Epithelial cell of proximal tubule (primary cell): ENCODE results near the gene UQCRQ. TPM values are rescaled to one million over a fixed set of nuclear protein-coding genes. Genes with fewer than 3 reads are reported as not detected.

Source experiments
- DNase-seq: peaks from one replicate; pipeline ENCODE4 v3.0.0-alpha.2; 2011; ENCODE audit warnings: low read depth
- H3K4me3 ChIP-seq: 2 replicates; pipeline ENCODE4 v1.5.1; 2011; ENCODE audit warnings: low read depth, mild to moderate bottlenecking, low read length
- CTCF ChIP-seq: conservative IDR thresholded peaks from 2 replicates; pipeline ENCODE4 v1.5.1; 2012; ENCODE audit warnings: low read depth, mild to moderate bottlenecking, low read length
- total RNA-seq: library from RNA; depleted of rRNA; stranded (reverse); fragments of >200 nt; gene quantifications from 2 replicates; pipeline ENCODE4 v1.2.3, GENCODE V29; 2015

Gene UQCRQ
- total RNA-seq, 1 donor from 2014 or later = 304 TPM

GRCh38 chr5:132887283-132887682 is 20.8 kb downstream of the UQCRQ start:
- H3K4me3 ChIP-seq = no peak overlapping the region
- DNase-seq = no peak
- no peak for TF ChIP-seq CTCF

GRCh38 chr5:132889501-132889900 is 23.1 kb downstream of the UQCRQ start:
- TF ChIP-seq CTCF = no peak
- no peak for DNase-seq
- H3K4me3 ChIP-seq = no peak overlapping the region

GRCh38 chr5:132890817-132891216 is 24.4 kb downstream of the UQCRQ start:
- no peak for DNase-seq
- H3K4me3 ChIP-seq = no peak overlapping the region
- TF ChIP-seq CTCF = no peak

- H3K4me3 ChIP-seq = no peak overlapping the region
- TF ChIP-seq CTCF = no peak
- DNase-seq = no peak
Measured at GRCh38 chr5:132895719-132896305, 29.4 kb downstream of the UQCRQ start.

- H3K4me3 ChIP-seq = no peak overlapping the region
- DNase-seq = no peak
- TF ChIP-seq CTCF = no peak
Measured at GRCh38 chr5:132896685-132897084, 30.2 kb downstream of the UQCRQ start.

GRCh38 chr5:132898094-132898493 is 31.7 kb downstream of the UQCRQ start:
- no peak for TF ChIP-seq CTCF
- H3K4me3 ChIP-seq = no peak overlapping the region
- DNase-seq = no peak

- H3K4me3 ChIP-seq = no peak overlapping the region
- no peak for TF ChIP-seq CTCF
- no peak for DNase-seq
Measured at GRCh38 chr5:132901036-132901435, 34.6 kb downstream of the UQCRQ start.
